NB4 (cell line): ENCODE results near the gene HERC3.

ENCODE experiments used
- DNase-seq: peaks from one replicate; pipeline ENCODE4 v3.0.0; 2010; ENCODE audit warnings: low read depth
- H3K4me3 ChIP-seq: one replicate; pipeline ENCODE4 v1.5.1; 2011; ENCODE audit warnings: mild to moderate bottlenecking, low read depth, low read length, moderate library complexity
- CTCF ChIP-seq: IDR thresholded peaks from one replicate; pipeline ENCODE4 v1.5.1; 2012; ENCODE audit warnings: low read depth, low read length
- MAX ChIP-seq: IDR thresholded peaks from 2 replicates; pipeline ENCODE4 v1.6.1; 2011; ENCODE audit warnings: low read depth, low read length
- MYC ChIP-seq: IDR thresholded peaks from 2 replicates; pipeline ENCODE4 v1.6.1; 2011; ENCODE audit warnings: low read depth, low read length
- POLR2A ChIP-seq: IDR thresholded peaks from 2 replicates; pipeline ENCODE4 v1.6.1; 2011; ENCODE audit warnings: mild to moderate bottlenecking; ENCODE audit not compliant: insufficient read length; ENCODE audit errors: extremely low read depth

Gene HERC3

GRCh38 chr4:88591787-88592599, at the start of gene HERC3:
TSS of gene HERC3 (plus strand) at chr4:88592480. CDS start at chr4:88605824, 13,344 bp downstream.
- peak within 1 kb of the TSS; percentile 72 for H3K4me3 ChIP-seq
- no peak for TF ChIP-seq CTCF
- peak; percentile 51; the same call in 1 of the 2 replicates for TF ChIP-seq MAX
- TF ChIP-seq MYC = peak; percentile 8; the same call in 1 of the 2 replicates
- peak; percentile 13 for TF ChIP-seq POLR2A
- DNase-seq = peak; percentile 93

- H3K4me3 ChIP-seq = no peak overlapping the region
- TF ChIP-seq MYC (no peak), POLR2A (no peak), MAX (no peak), CTCF (no peak)
- DNase-seq = no peak
Measured at GRCh38 chr4:88549815-88550214, 42.5 kb upstream of the HERC3 start.

- no peak for DNase-seq
- no peak overlapping the region for H3K4me3 ChIP-seq
- TF ChIP-seq CTCF = no peak
- no peak for TF ChIP-seq MYC
- no peak for TF ChIP-seq POLR2A
- TF ChIP-seq MAX = no peak
Measured at GRCh38 chr4:88567591-88567990, 24.7 kb upstream of the HERC3 start.

GRCh38 chr4:88570001-88570400, 22.3 kb upstream of the HERC3 start:
- TF ChIP-seq CTCF (no peak), MYC (no peak), POLR2A (no peak), MAX (no peak)
- no peak for DNase-seq
- H3K4me3 ChIP-seq = no peak overlapping the region

GRCh38 chr4:88573276-88573980, 18.9 kb upstream of the HERC3 start:
- no peak for DNase-seq
- H3K4me3 ChIP-seq = no peak overlapping the region
- TF ChIP-seq MAX (no peak), MYC (no peak), CTCF (no peak), POLR2A (no peak)
